ENCODE data around the gene PLEKHG2.
A peak's percentile ranks its signal among the peaks of the same experiment; 100 is the strongest.
"Not testable (repeated sequence)": the region's sequence is repeated elsewhere in the genome, so short reads cannot be mapped to it uniquely, and the experiment has no call there.

The PLEKHG2 gene

DNA sequence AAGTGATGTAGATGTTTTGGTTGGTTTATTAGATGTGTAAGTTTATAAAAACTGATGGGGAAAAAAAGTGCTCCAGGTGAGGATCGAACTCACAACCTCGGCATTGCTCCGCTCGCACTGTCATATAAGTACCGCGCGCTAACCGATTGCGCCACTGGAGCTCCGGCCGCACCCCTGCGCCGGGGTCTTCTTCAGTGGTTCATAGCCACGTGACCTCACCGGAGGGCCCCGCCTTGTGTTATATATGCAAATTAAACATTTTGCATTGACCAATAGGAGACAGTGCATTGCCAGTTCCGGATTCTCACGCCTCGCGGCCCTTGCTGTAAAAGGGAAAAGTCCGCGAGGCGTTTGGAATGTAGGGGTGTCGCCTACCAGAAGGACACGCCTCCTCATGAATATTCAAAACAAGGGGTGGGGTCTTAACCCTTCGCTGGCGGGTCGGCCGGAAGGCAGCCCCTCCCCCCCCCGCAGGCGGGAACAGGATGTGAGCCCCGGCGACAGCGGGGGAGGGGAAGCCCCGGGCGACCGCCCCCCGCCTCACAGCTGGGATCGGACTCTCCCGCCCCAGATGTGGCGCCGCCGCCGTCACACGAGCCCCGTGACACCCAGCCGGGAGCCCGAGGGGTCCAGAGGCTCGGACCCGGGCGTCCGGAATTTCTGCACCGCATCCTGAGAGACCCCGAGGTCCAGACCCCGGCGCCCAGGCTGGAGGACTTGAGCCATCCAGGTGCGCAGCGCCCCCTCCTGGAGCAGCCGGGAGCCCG is at the start of gene PLEKHG2:
Gene PLEKHG2, plus strand, starts transcription at position 570 of the 767 bp plus-strand sequence. CDS start 1,418 bp downstream, outside the sequence.
- peak; percentile 99 for DNase-seq (ENCODE audit: low read depth)

- peak; percentile 78 for DNase-seq (ENCODE audit: low read depth)
Observed at GRCh38 chr19:39362682-39363657, 49.5 kb upstream of the PLEKHG2 start.

GRCh38 chr19:39363901-39364457 is 48.5 kb upstream of the PLEKHG2 start:
- DNase-seq (ENCODE audit: low read depth) = peak; percentile 90

- DNase-seq (ENCODE audit: low read depth) = no peak
Observed at GRCh38 chr19:39365531-39365930, 46.9 kb upstream of the PLEKHG2 start.

- DNase-seq (ENCODE audit: low read depth) = no peak
Observed at GRCh38 chr19:39369200-39369599, 43.3 kb upstream of the PLEKHG2 start.

DNA sequence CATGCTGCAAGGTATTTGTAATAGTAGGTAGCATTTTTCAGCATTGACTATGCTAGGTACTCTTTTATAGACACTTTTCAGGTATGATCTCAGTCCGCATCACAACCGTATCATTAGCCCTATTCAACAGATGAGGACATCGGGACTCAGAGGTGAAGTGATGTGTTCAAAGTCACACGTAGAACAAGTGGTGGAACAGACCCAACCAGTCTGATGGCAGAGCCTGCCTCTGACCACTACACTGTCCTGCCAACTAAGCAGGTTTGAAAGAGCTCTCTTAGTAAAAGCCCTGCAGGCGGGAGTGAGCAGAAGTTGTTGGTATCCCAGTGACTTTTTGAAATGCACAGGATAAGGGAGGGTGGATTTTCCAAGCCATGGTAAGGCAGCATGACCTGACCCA is 41.7 kb upstream of the PLEKHG2 start:
- no peak for DNase-seq (ENCODE audit: low read depth)

DNA sequence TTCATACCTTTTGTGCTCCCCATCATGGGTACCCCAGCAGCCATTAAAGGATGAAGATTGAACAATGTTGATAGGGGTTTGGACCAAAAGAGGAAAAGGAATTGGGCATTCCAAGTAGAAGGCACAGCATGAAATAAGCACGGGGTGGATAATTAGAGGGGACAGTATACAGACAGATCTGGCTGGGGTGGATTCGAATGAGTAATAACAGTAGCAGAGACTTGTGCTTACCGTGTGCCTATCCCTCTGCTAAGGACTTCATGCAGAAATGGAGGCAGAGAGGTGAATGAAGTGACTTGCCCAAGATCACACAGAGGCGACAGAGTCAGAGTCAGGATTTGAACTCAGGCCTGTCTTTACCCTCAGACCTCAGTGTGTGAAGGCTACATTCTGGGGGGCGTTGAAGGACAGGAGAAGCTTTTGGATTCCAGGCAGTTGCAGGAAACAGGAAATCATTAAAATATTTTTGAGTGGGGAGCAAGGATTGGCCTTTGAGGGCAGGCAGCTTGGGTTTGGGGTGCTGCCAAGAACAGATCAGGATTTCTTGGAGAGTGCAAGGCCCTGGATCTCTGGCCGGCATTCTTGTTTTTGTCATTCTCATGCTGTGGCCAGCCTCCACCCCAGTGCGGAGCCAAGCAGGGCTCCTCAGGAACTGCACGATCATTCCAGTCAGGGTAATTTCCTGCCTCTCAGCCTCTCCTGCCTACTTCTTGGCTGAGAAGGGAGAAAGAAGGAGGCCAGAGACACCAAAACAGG is 40.2 kb upstream of the PLEKHG2 start:
- DNase-seq (ENCODE audit: low read depth) = peak; percentile 93

GRCh38 chr19:39372941-39373340 is 39.5 kb upstream of the PLEKHG2 start:
- peak; percentile 43 for DNase-seq (ENCODE audit: low read depth)

DNA sequence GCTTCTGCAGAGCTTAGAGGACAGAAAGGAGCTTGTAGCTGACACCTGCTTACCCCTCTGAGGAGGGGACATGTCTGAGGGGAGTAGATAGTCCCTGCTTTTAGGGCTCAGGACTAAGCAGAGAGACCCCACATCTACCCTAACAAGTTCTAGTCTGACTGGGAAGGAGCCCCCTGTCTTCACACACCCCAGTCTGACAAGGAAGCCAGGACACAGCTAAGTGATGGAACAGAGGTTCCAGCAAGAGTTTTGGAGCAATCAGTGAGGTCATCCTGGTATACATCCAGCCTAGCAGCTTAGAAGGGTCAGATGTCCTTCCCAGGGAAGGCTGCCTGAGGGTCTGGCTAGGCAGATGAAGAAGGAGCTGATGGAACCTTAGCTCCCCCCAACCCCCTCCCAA is 36.5 kb upstream of the PLEKHG2 start:
- no peak for DNase-seq (ENCODE audit: low read depth)

GRCh38 chr19:39377373-39378362 is 34.8 kb upstream of the PLEKHG2 start:
- DNase-seq (ENCODE audit: low read depth) = no peak

- not testable (repeated sequence) for DNase-seq (ENCODE audit: low read depth)
Observed at GRCh38 chr19:39379366-39379765, 33.1 kb upstream of the PLEKHG2 start.

DNA sequence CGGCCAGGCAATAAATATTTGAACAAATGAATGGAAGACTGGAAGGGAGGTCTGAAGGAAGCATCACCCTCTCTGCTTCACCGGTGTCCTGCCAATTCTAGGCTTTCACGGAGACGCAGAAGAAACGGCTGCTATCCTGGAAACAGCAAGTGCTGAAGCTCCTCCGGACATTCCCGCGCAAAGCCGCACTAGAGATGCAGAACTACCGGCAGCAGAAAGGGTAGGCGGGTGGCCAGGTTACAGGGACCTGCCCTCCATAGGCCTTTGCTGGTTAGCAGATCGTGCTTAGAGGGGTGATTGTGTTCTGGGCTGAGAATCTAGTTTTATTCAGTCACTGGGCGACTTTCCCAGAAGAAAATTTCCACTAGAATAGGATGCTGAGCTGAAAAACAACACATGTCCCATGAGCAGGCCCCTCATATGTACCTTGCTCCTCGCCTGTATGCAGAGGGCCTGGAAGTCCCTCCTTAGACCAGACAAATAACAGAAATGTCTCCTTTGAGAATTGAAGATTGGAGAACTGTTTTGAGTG is 32.5 kb upstream of the PLEKHG2 start:
- no peak for DNase-seq (ENCODE audit: low read depth)

GRCh38 chr19:39380521-39381502 is 31.7 kb upstream of the PLEKHG2 start:
- no peak for DNase-seq (ENCODE audit: low read depth)

- peak; percentile 80 for DNase-seq (ENCODE audit: low read depth)
Observed at GRCh38 chr19:39381910-39382611, 30.4 kb upstream of the PLEKHG2 start.

GRCh38 chr19:39382991-39383828 is 29.3 kb upstream of the PLEKHG2 start:
- DNase-seq (ENCODE audit: low read depth) = no peak

GRCh38 chr19:39384839-39385568 is 27.5 kb upstream of the PLEKHG2 start:
- DNase-seq (ENCODE audit: low read depth) = no peak

Data from iris pigment epithelial cell (primary cell).